Stimulated activated naive CD4-positive, alpha-beta T cell treated with Interleukin-2 at 50 U/mL for 16 hours (primary cell): ENCODE results near the gene OR1B1.
"Not testable (repeated sequence)": the region's sequence is repeated elsewhere in the genome, so short reads cannot be mapped to it uniquely, and the experiment has no call there.

ENCODE experiments used
- DNase-seq: peaks from one replicate; lab custom pipeline; 2025; lab: John Stamatoyannopoulos, UW

Gene OR1B1

DNA sequence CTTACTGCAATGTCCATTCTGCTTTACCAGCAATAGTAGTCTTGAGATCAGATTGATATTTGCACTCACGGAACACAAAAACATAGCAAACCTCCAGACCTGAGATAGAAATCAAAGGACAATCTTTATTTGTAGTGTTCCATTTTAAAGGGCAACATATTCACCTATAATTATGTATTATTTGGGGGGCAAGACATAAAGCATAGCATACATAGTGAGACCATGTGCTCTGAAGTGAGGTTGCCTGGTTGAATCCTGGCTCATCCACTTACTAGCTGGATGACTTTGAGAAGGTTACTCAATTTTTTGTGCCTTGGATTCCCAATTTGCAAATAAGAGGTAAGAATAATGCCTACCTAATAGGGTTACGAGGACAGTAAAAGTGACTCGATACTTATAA, at the start of gene OR1B1:
TSS of gene OR1B1 (minus strand) at position 101 of the 400 bp plus-strand sequence.
- DNase-seq, result no peak

GRCh38 chr9:122695696-122696095, 38.3 kb upstream of the OR1B1 start:
- DNase-seq, result no peak

GRCh38 chr9:122684851-122685250, 27.4 kb upstream of the OR1B1 start:
- no peak for DNase-seq

- DNase-seq, result no peak
Measured at GRCh38 chr9:122672481-122672880, 15.1 kb upstream of the OR1B1 start.

DNA sequence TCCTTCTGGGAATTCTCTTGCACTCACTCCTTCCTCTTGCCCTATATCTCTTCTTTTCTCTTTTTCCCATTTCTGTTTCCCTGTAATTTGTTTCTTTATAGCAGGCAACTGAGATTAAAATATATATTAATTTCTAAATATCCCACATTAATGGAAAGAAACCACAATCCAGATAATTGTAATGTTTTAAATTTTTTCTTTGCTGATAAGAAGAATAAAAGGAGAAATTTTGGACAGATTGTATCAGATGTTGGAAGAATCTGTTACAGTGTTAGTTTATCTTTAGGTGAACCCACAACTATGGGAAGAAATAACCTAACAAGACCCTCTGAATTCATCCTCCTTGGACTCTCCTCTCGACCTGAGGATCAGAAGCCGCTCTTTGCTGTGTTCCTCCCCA, 4.0 kb upstream of the OR1B1 start, which contains the start of gene OR1L1:
TSS of gene OR1L1 (plus strand) at position 301 of the 400 bp plus-strand sequence. CDS start at position 301, 0 bp downstream.
- no peak for DNase-seq

- DNase-seq, result no peak
Measured at GRCh38 chr9:122656378-122656777, 1.0 kb downstream of the OR1B1 start.

- DNase-seq, result no peak
Measured at GRCh38 chr9:122642226-122642625, 15.2 kb downstream of the OR1B1 start.

DNA sequence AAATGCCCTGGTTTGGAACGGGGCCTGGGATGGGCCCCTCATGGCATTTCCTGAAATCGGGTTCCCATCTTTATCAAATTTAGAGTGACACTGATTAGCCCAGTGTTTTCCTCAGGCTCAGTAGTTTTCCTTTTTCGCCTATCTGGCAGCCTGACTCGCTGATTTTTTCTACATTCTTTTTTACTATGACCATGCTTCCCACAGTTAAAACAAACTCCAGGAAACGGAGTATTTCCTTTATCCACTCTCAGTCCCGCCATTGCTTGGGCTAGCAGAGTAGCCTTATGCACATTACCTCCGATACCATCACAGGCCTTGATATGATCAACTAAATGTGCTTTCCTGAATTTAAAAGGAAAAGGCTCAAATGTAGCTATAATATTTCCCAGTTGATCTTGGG, 37.4 kb downstream of the OR1B1 start:
- no peak for DNase-seq

DNA sequence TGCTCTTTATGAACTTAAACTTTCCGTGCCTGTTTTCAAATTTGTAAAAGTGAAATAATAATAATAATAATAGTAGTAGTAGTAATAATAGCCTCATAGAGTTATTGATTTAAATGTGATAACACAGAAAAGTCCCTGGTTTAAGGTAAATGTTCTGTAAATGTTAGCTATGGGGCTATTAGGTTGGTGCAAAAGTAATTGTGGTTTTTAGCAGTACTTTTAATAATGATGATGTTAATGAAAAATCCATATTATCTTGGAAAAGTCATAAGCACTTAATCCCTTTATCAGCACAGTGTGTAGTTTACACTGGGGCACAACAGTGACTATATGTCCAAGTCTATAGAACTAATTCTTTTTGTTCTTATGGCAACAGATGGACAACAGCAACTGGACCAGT, 43.1 kb downstream of the OR1B1 start, which contains the start of gene OR1Q1:
TSS of gene OR1Q1 (plus strand) at position 377 of the 400 bp plus-strand sequence. CDS start at position 377, 0 bp downstream.
- no peak for DNase-seq

GRCh38 chr9:122609804-122610203, 47.6 kb downstream of the OR1B1 start:
- no peak for DNase-seq

DNA sequence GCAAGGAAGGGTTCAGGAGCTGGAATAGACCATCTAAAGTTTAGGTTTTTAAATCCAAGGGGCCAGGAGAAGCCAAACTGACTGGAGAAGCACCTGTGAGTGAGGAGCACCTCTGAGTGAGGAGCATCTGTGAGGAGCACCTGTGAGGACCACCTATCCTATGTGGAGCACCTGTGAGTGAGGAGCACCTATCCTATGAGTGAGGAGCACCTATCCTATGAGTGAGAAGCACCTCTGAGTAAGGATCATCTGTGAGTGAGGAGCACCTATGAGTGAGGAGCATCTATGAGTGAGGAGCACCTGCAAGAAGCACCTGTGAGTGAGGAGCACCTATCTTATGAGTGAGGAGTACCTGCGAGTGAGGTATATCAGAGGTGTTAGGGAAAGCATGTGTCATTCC, 50.8 kb downstream of the OR1B1 start:
- no peak for DNase-seq

DNA sequence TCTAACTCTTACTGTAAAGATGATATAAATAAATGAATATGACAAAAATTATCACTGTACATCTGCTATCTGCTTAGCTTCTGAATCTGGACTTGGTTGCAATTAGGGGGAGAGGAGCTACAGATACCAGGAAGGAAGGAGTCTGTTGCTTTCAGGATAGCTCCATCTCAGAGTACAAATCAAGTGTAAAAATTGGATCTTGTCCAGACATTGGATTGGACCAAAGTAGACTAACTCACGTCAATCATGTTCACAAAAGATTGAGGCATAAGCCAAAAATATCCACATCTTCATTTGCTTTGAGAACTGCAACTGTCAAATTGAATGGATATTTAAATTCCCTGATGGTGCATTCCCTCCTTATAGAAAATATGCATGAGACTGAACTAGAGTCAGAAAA, 51.7 kb downstream of the OR1B1 start:
- no peak for DNase-seq

GRCh38 chr9:122583284-122583683, 74.1 kb downstream of the OR1B1 start, which contains the start of gene OR1L8:
TSS of gene OR1L8 (minus strand) at chr9:122583384. CDS start at chr9:122568477, 14,907 bp downstream.
- DNase-seq, result not testable (repeated sequence)

DNA sequence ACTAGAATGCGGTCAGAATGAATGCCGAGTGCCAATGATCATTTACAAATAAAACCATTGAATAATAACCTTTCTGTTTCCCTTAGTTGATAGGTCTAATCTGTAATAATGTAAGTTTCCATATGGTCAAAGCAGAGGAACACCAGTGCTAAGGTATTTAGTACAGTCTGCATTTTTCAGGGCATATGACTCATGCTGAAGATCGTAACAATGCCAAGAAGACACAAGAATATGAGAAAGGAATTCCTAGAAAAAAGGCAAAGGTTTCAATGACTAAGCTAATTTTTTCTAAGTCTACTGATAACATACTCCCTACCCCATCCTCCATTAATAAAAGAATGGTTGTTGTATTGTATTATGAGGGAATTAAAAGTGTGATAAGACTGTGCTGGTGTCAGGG, 77.1 kb downstream of the OR1B1 start:
- no peak for DNase-seq

DNA sequence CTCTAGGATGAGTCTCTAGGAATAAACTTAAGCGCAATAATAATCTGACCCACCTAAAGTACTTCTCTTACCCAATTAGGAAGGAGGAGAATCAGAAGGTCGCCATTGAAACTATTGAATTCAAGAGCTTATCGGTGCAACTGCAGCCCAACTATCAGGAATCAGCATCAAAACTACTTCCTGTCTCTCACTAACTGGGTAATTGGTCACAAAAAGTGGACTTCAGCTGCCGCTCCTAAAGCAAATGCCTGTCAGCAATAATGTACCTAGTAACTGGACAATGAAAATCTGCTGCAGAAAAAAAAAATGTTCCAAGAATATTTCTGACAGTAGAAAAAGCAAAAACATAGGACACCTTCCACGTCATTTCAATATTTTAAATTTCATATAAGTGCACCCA, 77.6 kb downstream of the OR1B1 start:
- no peak for DNase-seq
